IMR-90 (cell line): ENCODE results near the gene RXRB. TPM values are rescaled to one million over a fixed set of nuclear protein-coding genes. Genes with fewer than 3 reads are reported as not detected.

Experiments used
- ATAC-seq: fragments of 200-7000 bp; cut with Tn5 transposase; 2 replicates; pipeline ENCODE4 v1.9.1; 2020; ENCODE audit warnings: low read depth, mild to moderate bottlenecking, moderate library complexity
- BruUV-seq: library from RNA; stranded (reverse); fragments of 400-500 nt; replicated peaks from 2 replicates; lab custom pipeline; 2021; lab: Mats Ljungman, UMichigan
- CTCF ChIA-PET: fragments of 300-600 bp; formaldehyde crosslinking; extraction: SDS; loops from one replicate; lab custom pipeline; 2021; ENCODE audit warnings: antibody characterized with exemption; lab: Yijun Ruan, JAX
- POLR2A ChIA-PET: fragments of 300-600 bp; sonication (Branson Sonifier 250); formaldehyde crosslinking; loops from one replicate; lab custom pipeline; 2022; ENCODE audit warnings: antibody characterized with exemption; ENCODE audit not compliant: unreplicated experiment; lab: Charles Lee
- DNase-seq: peaks from one replicate; pipeline ENCODE4 v3.0.0; 2013
- H2AFZ ChIP-seq: replicated peaks from 2 replicates; pipeline ENCODE3; 2013; ENCODE audit warnings: low read length, mild to moderate bottlenecking; ENCODE audit not compliant: poor library complexity
- H2AK5ac ChIP-seq: 2 replicates; pipeline ENCODE4 v1.6.1; 2013; ENCODE audit warnings: low read depth, low read length, inconsistent platforms
- H2AK9ac ChIP-seq: replicated peaks from 2 replicates; pipeline ENCODE3; 2013; ENCODE audit warnings: mild to moderate bottlenecking, low read depth, low read length, moderate library complexity; ENCODE audit not compliant: poor library complexity
- H2BK120ac ChIP-seq: 2 replicates; pipeline ENCODE4 v1.6.1; 2013; ENCODE audit warnings: low read depth, low read length, inconsistent platforms
- H2BK15ac ChIP-seq: 3 replicates; pipeline ENCODE4 v1.6.1; 2013; ENCODE audit warnings: low read depth, low read length, inconsistent platforms
- H2BK20ac ChIP-seq: 2 replicates; pipeline ENCODE4 v1.6.1; 2013; ENCODE audit warnings: low read depth, mild to moderate bottlenecking, inconsistent platforms, low read length, moderate library complexity
- H2BK5ac ChIP-seq: 2 replicates; pipeline ENCODE4 v1.6.1; 2013; ENCODE audit warnings: mild to moderate bottlenecking, low read depth, low read length, inconsistent platforms; ENCODE audit not compliant: poor library complexity, severe bottlenecking
- H3K14ac ChIP-seq: replicated peaks from 2 replicates; pipeline ENCODE4 v1.6.1; 2013; ENCODE audit warnings: low read depth, low read length, inconsistent platforms
- H3K18ac ChIP-seq: 2 replicates; pipeline ENCODE4 v1.6.1; 2013; ENCODE audit warnings: low read depth, low read length, control low read depth
- H3K23ac ChIP-seq: 2 replicates; pipeline ENCODE4 v1.6.1; 2013; ENCODE audit warnings: low read depth, low read length, inconsistent platforms
- H3K27ac ChIP-seq: 2 replicates; pipeline ENCODE4 v1.5.1; 2013; ENCODE audit warnings: mild to moderate bottlenecking, control low read depth, low read length; ENCODE audit not compliant: insufficient read depth
- H3K27me3 ChIP-seq: 2 replicates; pipeline ENCODE4 v1.6.1; 2013; ENCODE audit warnings: low read length; ENCODE audit not compliant: control insufficient read depth, insufficient read depth
- H3K36me3 ChIP-seq: 2 replicates; pipeline ENCODE4 v1.6.1; 2013; ENCODE audit warnings: low read length, mixed read lengths; ENCODE audit not compliant: control insufficient read depth, insufficient read depth
- H3K4ac ChIP-seq: 2 replicates; pipeline ENCODE4 v1.6.1; 2013; ENCODE audit warnings: low read depth, low read length, inconsistent platforms
- H3K4me1 ChIP-seq: 2 replicates; pipeline ENCODE4 v1.6.1; 2013; ENCODE audit warnings: low read length, mixed read lengths; ENCODE audit not compliant: control insufficient read depth, insufficient read depth
- H3K4me2 ChIP-seq: 2 replicates; pipeline ENCODE4 v1.6.1; 2013; ENCODE audit warnings: low read depth, mild to moderate bottlenecking, control low read depth, low read length, moderate library complexity
- H3K4me3 ChIP-seq: 2 replicates; pipeline ENCODE4 v1.5.1; 2013; ENCODE audit warnings: low read depth, mild to moderate bottlenecking, control low read depth, low read length, moderate library complexity; ENCODE audit not compliant: insufficient read depth
- H3K56ac ChIP-seq: 2 replicates; pipeline ENCODE4 v1.6.1; 2013; ENCODE audit warnings: low read length, inconsistent platforms; ENCODE audit not compliant: insufficient read depth; ENCODE audit errors: extremely low read depth
- H3K79me1 ChIP-seq, 2 experiments: 2 replicates each; pipeline ENCODE4 v1.6.1; 2013; ENCODE audit warnings: low read length in 2 of 2, inconsistent platforms in 1 of 2, low read depth in 1 of 2
- H3K9ac ChIP-seq: 2 replicates; pipeline ENCODE4 v1.6.1; 2013; ENCODE audit warnings: low read depth, low read length, control low read depth
- H3K9me1 ChIP-seq: 2 replicates; pipeline ENCODE4 v1.6.1; 2013; ENCODE audit warnings: low read length, inconsistent platforms; ENCODE audit not compliant: insufficient read depth
- H3K9me3 ChIP-seq: 2 replicates; pipeline ENCODE4 v1.6.1; 2013; ENCODE audit warnings: low read length; ENCODE audit not compliant: control insufficient read depth, insufficient read depth
- H4K20me1 ChIP-seq: 2 replicates; pipeline ENCODE4 v1.6.1; 2013; ENCODE audit warnings: low read length, inconsistent platforms; ENCODE audit not compliant: insufficient read depth
- H4K5ac ChIP-seq: 2 replicates; pipeline ENCODE4 v1.6.1; 2013; ENCODE audit warnings: mild to moderate bottlenecking, low read depth, low read length, control low read depth
- H4K8ac ChIP-seq, 2 experiments: 2 replicates each; pipeline ENCODE4 v1.6.1; 2013; ENCODE audit warnings: low read depth in 2 of 2, low read length in 2 of 2, control low read depth in 1 of 2, inconsistent platforms in 1 of 2
- H4K91ac ChIP-seq: 2 replicates; pipeline ENCODE4 v1.6.1; 2013; ENCODE audit warnings: low read depth, low read length, inconsistent platforms; ENCODE audit not compliant: insufficient read depth
- RAD21 ChIP-seq: IDR thresholded peaks from 2 replicates; pipeline ENCODE4 v1.6.1; 2012; ENCODE audit warnings: low read length, improper control_type of control experiment
- WGBS, 2 experiments: methylation state at CpG; one replicate each; pipeline versions ENCODE4 v1.1.5 to v1.1.7; 2013; ENCODE audit warnings: missing lambda C conversion rate in 2 of 2; ENCODE audit not compliant: insufficient read length in 1 of 2; ENCODE audit errors: extremely low coverage in 2 of 2; 5-methylcytosine and 5-hydroxymethylcytosine counted together
- dilution Hi-C: fragments of 300-500 bp; cut with HindIII; formaldehyde crosslinking; loops from one replicate; pipeline ENCODE4 v1.14.3; 2018; ENCODE audit warnings: low sequenced_read_pairs; ENCODE audit not compliant: unreplicated experiment
- in situ Hi-C: fragments of 300-500 bp; cut with MboI; formaldehyde crosslinking; loops from 3 replicates; pipeline ENCODE4 v1.14.3; 2019; ENCODE audit warnings: low sequenced_read_pairs, inconsistent platforms, mixed read lengths
- intact Hi-C: fragments of 100-400 bp; cut with micrococcal nuclease; formaldehyde crosslinking; loops from 2 replicates; pipeline ENCODE4 v1.10.0; 2022
- polyA plus RNA-seq, 3 experiments: library from polyadenylated mRNA; depleted of rRNA; stranded (reverse); fragments of >200 nt; gene quantifications; 2 replicates each; pipeline ENCODE4 v1.2.3, GENCODE V29; 2012; ENCODE audit warnings: low replicate concordance in 1 of 3
- total RNA-seq: library from RNA; depleted of rRNA; stranded (reverse); fragments of >200 nt; gene quantifications from 2 replicates; pipeline ENCODE4 v1.2.3, GENCODE V29; 2012

RXRB gene
- total and polyA plus RNA-seq, 2 of the 4 experiments (the other 2 are of a cell fraction): 18.6 to 53.7 TPM

DNA sequence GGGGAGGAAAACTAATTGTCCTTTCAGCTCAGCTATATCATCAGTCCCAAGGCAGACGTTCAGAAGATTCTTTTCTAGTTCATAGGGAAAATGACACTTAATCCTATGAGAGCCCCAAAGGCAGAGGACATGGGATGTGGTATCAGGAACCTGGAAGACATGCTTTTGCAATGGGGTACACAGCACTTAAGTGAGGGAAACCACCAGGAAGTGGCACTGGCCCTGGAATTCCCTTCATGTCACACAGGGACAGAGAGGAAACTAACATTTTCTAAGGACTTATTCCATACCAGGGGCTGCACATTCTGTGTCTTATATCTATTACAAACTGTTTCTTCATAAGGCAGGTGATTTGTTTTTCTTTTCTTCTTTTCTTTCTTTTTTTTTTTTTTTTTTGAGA lies 43.0 kb upstream of the RXRB start:
- intact Hi-C loops: no loop called here
- CTCF ChIA-PET: interaction anchor here (0.6 kb wide), 1 partner anchor 86 kb away, joined by 3 read pairs; no protein-coding TSS in a partner anchor
- no peak overlapping the region for H3K4me3 ChIP-seq
- no peak overlapping the region for H2AK9ac ChIP-seq
- no peak overlapping the region for H3K23ac ChIP-seq
- H2BK15ac ChIP-seq: no peak overlapping the region
- H2BK20ac ChIP-seq: no peak overlapping the region
- dilution Hi-C loops: no loop called here
- H3K4me1 ChIP-seq: peaks cover under 1% of the 10 kb centered on the region; the same call in 1 of the 2 replicates
- WGBS, 2 experiments: no CpG with 5 or more reads among the region's 1 CpG
- peaks cover 22% of the 10 kb centered on the region for H3K27me3 ChIP-seq
- H2AK5ac ChIP-seq: no peak overlapping the region
- in situ Hi-C loops: loop anchor here (10.0 kb wide), 1 partner anchor 119 kb away; no protein-coding TSS in a partner anchor
- no peak overlapping the region for H3K4me2 ChIP-seq
- no peak overlapping the region for H3K4ac ChIP-seq
- no peaks in the 10 kb centered on the region for H4K20me1 ChIP-seq
- no peak overlapping the region for H3K14ac ChIP-seq
- H3K79me1 ChIP-seq: peaks cover 0 to 2% of the 10 kb centered on the region in 2 experiments; a peak in 1 of 4 replicates
- no peaks in the 10 kb centered on the region for H3K36me3 ChIP-seq
- H3K9me3 ChIP-seq: no peaks in the 10 kb centered on the region
- no peak overlapping the region for H4K91ac ChIP-seq
- no peak overlapping the region for H2BK120ac ChIP-seq
- no TSS peak for BruUV-seq
- H3K27ac ChIP-seq: no peak overlapping the region
- no peak overlapping the region for H2AFZ ChIP-seq
- no peak overlapping the region for H4K8ac ChIP-seq
- H3K18ac ChIP-seq: no peak overlapping the region
- H3K56ac ChIP-seq: no peak overlapping the region
- H4K5ac ChIP-seq: no peak overlapping the region
- no peak for TF ChIP-seq RAD21
- no peaks in the 10 kb centered on the region for H3K9me1 ChIP-seq
- no peak overlapping the region for H3K9ac ChIP-seq
- ATAC-seq (no peak), DNase-seq (no peak)
- POLR2A ChIA-PET: interaction anchor here (0.6 kb wide), 1 partner anchor 230 kb away, joined by 3 read pairs; no protein-coding TSS in a partner anchor
- no peak overlapping the region for H2BK5ac ChIP-seq
